Choroid plexus epithelial cell (primary cell): ENCODE results near the gene SPTLC3.

Experiments
- DNase-seq: peaks from one replicate; pipeline ENCODE4 v3.0.0-alpha.2; 2010; ENCODE audit warnings: low read depth
- H3K4me3 ChIP-seq: 2 replicates; pipeline ENCODE4 v1.5.1; 2011; ENCODE audit warnings: low read depth, mild to moderate bottlenecking, control low read depth, low read length, moderate library complexity
- TF ChIP-seq, protein P1 (sequence below): conservative IDR thresholded peaks from 2 replicates; pipeline ENCODE4 v1.5.1; 2011; ENCODE audit warnings: low read depth, mild to moderate bottlenecking, control low read depth, inconsistent platforms, low read length, moderate library complexity

SPTLC3 gene

DNA sequence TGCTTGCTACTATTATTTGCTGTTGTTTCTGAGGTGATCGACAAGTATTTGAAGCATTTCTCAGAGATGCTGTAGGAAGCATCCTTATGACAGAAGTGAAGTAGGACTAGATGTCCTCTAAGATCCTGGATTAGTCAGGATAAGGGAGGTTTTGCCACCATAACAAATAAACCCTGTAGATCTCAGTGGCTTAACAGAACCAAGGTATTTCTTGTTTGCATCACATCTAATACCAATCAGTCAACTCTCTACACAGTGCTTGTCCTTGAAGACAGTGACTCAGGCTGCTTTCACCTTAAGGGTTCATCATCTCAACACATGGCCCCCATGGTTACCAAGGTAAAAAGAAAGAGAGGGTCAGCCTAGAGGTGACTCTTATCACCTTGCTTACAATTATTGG is 119.4 kb downstream of the SPTLC3 start:
- DNase-seq = no peak
- H3K4me3 ChIP-seq = no peak overlapping the region
- TF ChIP-seq, protein P1, sequence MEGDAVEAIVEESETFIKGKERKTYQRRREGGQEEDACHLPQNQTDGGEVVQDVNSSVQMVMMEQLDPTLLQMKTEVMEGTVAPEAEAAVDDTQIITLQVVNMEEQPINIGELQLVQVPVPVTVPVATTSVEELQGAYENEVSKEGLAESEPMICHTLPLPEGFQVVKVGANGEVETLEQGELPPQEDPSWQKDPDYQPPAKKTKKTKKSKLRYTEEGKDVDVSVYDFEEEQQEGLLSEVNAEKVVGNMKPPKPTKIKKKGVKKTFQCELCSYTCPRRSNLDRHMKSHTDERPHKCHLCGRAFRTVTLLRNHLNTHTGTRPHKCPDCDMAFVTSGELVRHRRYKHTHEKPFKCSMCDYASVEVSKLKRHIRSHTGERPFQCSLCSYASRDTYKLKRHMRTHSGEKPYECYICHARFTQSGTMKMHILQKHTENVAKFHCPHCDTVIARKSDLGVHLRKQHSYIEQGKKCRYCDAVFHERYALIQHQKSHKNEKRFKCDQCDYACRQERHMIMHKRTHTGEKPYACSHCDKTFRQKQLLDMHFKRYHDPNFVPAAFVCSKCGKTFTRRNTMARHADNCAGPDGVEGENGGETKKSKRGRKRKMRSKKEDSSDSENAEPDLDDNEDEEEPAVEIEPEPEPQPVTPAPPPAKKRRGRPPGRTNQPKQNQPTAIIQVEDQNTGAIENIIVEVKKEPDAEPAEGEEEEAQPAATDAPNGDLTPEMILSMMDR = no peak

DNA sequence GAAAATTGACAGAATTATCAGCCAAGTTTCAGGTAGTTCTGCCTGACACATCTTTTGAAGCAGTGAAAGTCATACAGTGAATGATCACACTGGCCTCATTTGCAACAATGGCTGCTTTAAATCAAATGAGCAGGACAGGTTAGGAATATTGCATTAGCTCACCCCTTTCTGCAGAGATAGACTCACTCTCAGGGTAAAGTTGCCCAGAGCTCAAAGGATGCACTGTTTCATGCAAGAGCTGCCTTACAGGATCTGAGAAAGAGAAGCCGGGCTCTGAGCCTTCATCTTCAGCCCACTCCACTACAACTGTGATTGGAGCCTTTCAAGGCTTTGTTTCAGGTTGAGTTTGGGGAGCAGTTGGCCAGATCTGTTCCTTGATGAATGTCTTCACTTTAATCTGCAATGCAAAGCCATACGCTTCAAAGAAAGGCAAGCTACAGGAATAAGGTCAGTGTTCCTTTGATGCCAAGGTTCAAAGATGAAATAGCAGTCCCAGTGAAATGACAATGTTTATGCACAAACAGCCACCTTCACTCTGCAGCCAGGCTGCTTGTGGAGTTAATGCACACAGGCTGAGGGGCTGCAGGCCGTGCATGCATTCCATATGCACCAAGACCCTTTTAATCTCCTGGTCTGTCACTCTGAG is 121.4 kb downstream of the SPTLC3 start:
- DNase-seq = no peak
- TF ChIP-seq, protein P1 = no peak

DNA sequence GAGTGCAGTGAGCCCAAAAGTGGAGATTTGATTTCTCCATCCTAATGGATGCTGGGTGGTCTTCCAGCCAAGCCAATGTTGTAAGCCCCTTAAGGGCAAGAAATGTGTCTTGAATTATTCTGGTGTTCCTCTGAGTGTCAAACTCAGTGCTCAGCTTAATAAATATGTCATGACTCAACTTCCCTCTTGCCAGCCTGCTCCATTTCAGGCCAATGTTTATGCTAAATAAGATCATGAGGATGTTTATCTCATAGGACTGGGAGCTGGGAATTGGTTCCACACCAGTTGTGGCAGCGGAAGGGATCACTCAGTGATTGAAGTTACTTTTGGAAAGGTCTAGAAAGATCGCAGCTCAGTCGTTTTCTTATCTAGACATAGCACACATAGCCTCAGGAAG is 121.9 kb downstream of the SPTLC3 start:
- TF ChIP-seq, protein P1 = no peak
- no peak for DNase-seq
- no peak overlapping the region for H3K4me3 ChIP-seq

More for the DNA sequence above, 121.4 kb downstream of the SPTLC3 start:
- no peak overlapping the region for H3K4me3 ChIP-seq

DNA sequence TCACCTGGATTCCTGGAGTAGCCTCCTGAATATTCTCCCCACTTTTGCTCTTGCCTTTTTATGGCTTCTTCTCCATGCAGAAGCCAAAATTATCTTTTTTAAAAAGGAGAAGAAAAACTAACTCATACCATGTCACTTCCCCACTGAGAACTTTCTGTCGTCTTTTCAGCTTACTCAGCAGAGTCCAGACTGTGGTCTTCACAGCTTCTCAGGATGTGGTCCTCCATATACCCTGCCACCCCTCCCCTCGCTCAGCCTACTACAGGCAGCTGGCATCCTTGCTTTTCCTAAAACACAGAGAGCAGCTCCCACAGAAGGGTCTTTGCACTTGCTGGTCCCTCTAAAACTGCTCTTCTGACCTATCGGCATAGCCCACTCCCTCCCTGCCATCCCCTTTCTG is 122.9 kb downstream of the SPTLC3 start:
- no peak for DNase-seq
- TF ChIP-seq, protein P1 = no peak
- H3K4me3 ChIP-seq = no peak overlapping the region

DNA sequence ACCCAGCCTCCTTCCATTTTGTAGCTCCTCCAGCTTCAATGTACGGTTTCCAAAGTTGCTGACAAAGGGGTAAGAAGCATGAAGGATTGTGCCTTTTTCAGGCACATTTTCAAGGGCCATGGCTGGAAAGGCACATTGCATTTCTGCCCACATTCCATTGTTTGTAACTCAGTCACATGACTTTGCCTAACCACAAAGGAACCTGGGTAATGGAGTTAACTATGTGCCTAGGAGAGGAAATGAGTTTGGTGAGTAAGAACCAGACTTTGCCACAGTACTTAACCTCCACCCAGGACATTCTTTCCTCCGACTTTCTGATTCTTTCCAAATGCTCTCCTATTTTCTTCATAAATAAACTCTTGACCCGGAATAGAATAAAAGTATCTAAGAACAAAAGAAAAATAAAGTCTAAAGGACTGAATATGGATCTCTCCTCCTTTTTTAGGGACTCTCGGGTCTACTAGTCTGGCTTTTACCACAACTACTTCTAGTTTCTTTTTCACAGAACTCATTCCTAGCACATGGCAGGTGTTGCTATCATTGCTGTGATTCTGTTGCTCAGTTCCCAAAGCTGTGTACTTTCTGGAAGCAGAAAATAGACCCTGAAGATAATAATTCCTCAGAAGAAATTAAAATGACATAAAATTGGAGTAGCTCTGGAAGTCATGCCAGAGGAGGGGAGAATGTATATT is 130.8 kb downstream of the SPTLC3 start:
- peak; percentile 13 for DNase-seq
- no peak overlapping the region for H3K4me3 ChIP-seq
- TF ChIP-seq, protein P1 = no peak

DNA sequence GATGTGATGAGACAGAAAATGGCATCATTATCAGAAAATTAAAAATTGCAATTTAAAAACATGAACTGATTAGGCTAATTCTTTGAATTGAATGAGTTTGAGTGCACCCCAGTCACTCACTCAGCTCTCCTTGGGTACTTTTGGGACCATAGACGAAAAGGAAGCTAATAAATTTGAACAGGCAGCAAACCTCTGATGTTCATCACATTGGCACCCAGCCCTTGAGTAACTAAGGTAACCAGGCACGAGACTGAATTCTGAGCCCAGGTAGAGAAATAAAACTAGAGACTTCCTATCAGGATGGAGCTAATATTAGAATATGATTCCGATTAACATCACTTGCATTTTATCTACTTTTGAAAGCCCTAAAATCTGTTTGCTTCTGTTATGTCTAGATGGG is 131.4 kb downstream of the SPTLC3 start:
- no peak overlapping the region for H3K4me3 ChIP-seq
- TF ChIP-seq, protein P1 = no peak
- DNase-seq = no peak

DNA sequence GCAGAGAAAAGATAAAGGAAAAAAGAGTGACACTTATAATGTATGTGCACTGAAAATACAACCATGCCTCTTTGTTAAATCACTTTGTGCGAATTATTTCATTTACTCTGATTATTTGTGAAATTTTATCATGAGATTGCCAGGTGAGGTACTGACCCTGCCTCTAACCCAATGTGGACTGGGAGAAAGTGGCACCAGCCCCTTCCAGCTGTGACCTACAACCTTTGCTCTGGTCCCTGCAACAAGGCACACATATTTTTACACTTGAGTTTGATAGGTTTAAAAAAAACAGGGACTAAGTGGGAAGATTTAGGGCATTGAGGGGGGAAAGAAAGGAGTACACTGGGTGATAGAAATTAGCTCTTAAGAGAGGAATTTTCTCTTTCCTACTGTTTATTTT is 132.0 kb downstream of the SPTLC3 start:
- TF ChIP-seq, protein P1 = no peak
- no peak overlapping the region for H3K4me3 ChIP-seq
- no peak for DNase-seq
